AG04449 (cell line): ENCODE measurements around the gene PSMA5.

ENCODE experiments used
- CTCF ChIA-PET: fragments of 350-600 bp; formaldehyde crosslinking; extraction: SDS; loops from one replicate; lab custom pipeline; 2021; ENCODE audit warnings: antibody characterized with exemption; lab: Yijun Ruan, JAX
- POLR2A ChIA-PET: fragments of 400-600, 350-600 bp; formaldehyde crosslinking; extraction: SDS; loops from one replicate; lab custom pipeline; 2020; ENCODE audit warnings: antibody characterized with exemption, inconsistent platforms; lab: Yijun Ruan, JAX
- DNase-seq: peaks from one replicate; pipeline ENCODE4 v3.0.0-alpha.2; 2010; ENCODE audit warnings: low read depth, low spot score
- H3K4me3 ChIP-seq: 2 replicates; pipeline ENCODE4 v1.5.1; 2011; ENCODE audit warnings: low read depth, mild to moderate bottlenecking, control low read depth, low read length
- CTCF ChIP-seq: IDR thresholded peaks from one replicate; pipeline ENCODE4 v1.5.1; 2011; ENCODE audit warnings: mild to moderate bottlenecking, moderate library complexity, low read length, control low read depth, inconsistent platforms; ENCODE audit not compliant: insufficient read depth; ENCODE audit errors: missing control alignments

PSMA5 gene

GRCh38 chr1:109357616-109358015 lies 68.6 kb downstream of the PSMA5 start:
- ChIA-PET POLR2A (no interaction called here), CTCF (interaction anchor here (0.6 to 1.4 kb wide), 3 partner anchors 8 to 43 kb away, joined by 3 to 5 read pairs (median 3); no protein-coding TSS in a partner anchor)
- no peak for TF ChIP-seq CTCF
- H3K4me3 ChIP-seq, result no peak overlapping the region
- no peak for DNase-seq

GRCh38 chr1:109356915-109357314 lies 69.3 kb downstream of the PSMA5 start:
- POLR2A ChIA-PET, result no interaction called here

GRCh38 chr1:109356505-109356904 lies 69.7 kb downstream of the PSMA5 start:
- no peak for DNase-seq
- ChIA-PET POLR2A (no interaction called here), CTCF (interaction anchor here (0.6 to 1.7 kb wide), 4 partner anchors 9 to 77 kb away, joined by 3 to 5 read pairs (median 4); no protein-coding TSS in a partner anchor)
- TF ChIP-seq CTCF, result no peak
- H3K4me3 ChIP-seq, result no peak overlapping the region

More at GRCh38 chr1:109356915-109357314, 69.3 kb downstream of the PSMA5 start:
- CTCF ChIA-PET, result interaction anchor here (0.6 to 1.7 kb wide), 5 partner anchors 9 to 78 kb away, joined by 3 to 5 read pairs (median 3); no protein-coding TSS in a partner anchor
- H3K4me3 ChIP-seq, result no peak overlapping the region
- no peak for DNase-seq
- TF ChIP-seq CTCF, result no peak

GRCh38 chr1:109354929-109355328 lies 71.3 kb downstream of the PSMA5 start:
- CTCF ChIA-PET, result interaction anchor here (0.8 to 1.6 kb wide), 3 partner anchors 8 to 78 kb away, joined by 3 to 6 read pairs (median 4); no protein-coding TSS in a partner anchor
- POLR2A ChIA-PET, result no interaction called here
- TF ChIP-seq CTCF, result no peak
- DNase-seq, result no peak
- H3K4me3 ChIP-seq, result no peak overlapping the region

DNA sequence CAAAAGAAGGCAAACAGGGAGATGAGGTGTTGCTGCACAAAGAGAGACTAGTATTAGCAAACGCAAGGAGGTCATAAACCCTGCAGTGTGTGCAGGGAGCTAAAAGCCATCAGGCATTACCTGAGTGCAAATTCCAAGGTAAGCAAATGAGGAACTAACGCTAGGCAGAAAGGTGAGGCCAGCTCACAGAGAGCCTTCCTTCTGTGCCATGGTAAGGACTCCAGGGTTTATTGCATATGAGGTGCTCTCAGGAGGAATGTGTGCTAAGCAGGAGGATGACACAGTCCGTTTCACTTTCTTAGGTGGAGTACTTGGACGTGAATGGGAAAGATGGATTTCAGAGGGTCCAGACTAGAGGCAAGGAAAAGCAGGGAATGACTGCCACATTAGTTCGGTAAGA lies 74.8 kb downstream of the PSMA5 start:
- H3K4me3 ChIP-seq, result no peak overlapping the region
- POLR2A ChIA-PET, result no interaction called here
- TF ChIP-seq CTCF, result no peak
- no peak for DNase-seq
- CTCF ChIA-PET, result interaction anchor here (0.9 to 1.6 kb wide), 3 partner anchors 48 to 181 kb away, joined by 3 to 5 read pairs (median 4); no protein-coding TSS in a partner anchor

DNA sequence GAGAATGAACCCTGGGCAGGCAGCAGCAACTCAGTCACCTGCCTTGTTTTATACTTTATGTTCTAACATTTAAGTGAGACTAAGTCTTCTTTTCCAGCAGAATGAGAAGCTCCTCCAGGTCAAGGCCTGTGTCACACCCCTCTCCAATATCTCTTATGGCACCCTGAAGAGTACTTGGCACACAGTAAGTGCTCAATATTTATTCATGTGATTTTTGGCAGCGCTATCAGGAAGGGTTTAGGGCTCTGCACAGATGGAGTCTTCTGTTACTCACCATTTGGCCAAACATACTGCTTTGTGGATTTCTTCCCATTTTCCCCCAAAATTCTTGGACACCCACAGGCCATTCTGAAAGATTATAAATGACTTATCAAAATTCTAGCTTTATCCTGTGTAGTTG lies 75.6 kb downstream of the PSMA5 start:
- H3K4me3 ChIP-seq, result no peak overlapping the region
- TF ChIP-seq CTCF, result no peak
- CTCF ChIA-PET, result interaction anchor here (1.4 kb wide), 1 partner anchor 65 kb away, joined by 4 read pairs; no protein-coding TSS in a partner anchor
- POLR2A ChIA-PET, result no interaction called here
- no peak for DNase-seq
